Measurements from ENCODE around the gene OR6K6. TPM values are rescaled to one million over a fixed set of nuclear protein-coding genes. Genes with fewer than 3 reads are reported as not detected.

The OR6K6 gene
- total and polyA plus RNA-seq, 2 experiments from 2014 or later, result not detected

GRCh38 chr1:158781104-158781503 lies 26.6 kb downstream of the OR6K6 start, which contains the start of gene OR6N2 (continued):
- TF ChIP-seq ZNF462 (CRISPR knock-in tag; IDR thresholded peaks at IDR 0.05), result no peak
- TF ChIP-seq, protein P1, sequence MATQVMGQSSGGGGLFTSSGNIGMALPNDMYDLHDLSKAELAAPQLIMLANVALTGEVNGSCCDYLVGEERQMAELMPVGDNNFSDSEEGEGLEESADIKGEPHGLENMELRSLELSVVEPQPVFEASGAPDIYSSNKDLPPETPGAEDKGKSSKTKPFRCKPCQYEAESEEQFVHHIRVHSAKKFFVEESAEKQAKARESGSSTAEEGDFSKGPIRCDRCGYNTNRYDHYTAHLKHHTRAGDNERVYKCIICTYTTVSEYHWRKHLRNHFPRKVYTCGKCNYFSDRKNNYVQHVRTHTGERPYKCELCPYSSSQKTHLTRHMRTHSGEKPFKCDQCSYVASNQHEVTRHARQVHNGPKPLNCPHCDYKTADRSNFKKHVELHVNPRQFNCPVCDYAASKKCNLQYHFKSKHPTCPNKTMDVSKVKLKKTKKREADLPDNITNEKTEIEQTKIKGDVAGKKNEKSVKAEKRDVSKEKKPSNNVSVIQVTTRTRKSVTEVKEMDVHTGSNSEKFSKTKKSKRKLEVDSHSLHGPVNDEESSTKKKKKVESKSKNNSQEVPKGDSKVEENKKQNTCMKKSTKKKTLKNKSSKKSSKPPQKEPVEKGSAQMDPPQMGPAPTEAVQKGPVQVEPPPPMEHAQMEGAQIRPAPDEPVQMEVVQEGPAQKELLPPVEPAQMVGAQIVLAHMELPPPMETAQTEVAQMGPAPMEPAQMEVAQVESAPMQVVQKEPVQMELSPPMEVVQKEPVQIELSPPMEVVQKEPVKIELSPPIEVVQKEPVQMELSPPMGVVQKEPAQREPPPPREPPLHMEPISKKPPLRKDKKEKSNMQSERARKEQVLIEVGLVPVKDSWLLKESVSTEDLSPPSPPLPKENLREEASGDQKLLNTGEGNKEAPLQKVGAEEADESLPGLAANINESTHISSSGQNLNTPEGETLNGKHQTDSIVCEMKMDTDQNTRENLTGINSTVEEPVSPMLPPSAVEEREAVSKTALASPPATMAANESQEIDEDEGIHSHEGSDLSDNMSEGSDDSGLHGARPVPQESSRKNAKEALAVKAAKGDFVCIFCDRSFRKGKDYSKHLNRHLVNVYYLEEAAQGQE (IDR thresholded peaks at IDR 0.05; ENCODE audit: unreplicated experiment), result no peak
- TF ChIP-seq, protein P2, sequence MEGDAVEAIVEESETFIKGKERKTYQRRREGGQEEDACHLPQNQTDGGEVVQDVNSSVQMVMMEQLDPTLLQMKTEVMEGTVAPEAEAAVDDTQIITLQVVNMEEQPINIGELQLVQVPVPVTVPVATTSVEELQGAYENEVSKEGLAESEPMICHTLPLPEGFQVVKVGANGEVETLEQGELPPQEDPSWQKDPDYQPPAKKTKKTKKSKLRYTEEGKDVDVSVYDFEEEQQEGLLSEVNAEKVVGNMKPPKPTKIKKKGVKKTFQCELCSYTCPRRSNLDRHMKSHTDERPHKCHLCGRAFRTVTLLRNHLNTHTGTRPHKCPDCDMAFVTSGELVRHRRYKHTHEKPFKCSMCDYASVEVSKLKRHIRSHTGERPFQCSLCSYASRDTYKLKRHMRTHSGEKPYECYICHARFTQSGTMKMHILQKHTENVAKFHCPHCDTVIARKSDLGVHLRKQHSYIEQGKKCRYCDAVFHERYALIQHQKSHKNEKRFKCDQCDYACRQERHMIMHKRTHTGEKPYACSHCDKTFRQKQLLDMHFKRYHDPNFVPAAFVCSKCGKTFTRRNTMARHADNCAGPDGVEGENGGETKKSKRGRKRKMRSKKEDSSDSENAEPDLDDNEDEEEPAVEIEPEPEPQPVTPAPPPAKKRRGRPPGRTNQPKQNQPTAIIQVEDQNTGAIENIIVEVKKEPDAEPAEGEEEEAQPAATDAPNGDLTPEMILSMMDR (conservative IDR thresholded peaks at IDR 0.05; ENCODE audit: low read depth in 2 of 2), result no peak
